GM21367 (cell line): Measurements from ENCODE around the gene CAMK2B.

ENCODE experiments used
- ATAC-seq: cut with Tn5 transposase; IDR thresholded peaks from one replicate; pipeline ENCODE4 v1.9.1; 2021; ENCODE audit not compliant: unreplicated experiment

Gene CAMK2B

GRCh38 chr7:44275957-44276570 is 49.3 kb downstream of the CAMK2B start:
- no peak for ATAC-seq

- ATAC-seq = no peak
Observed at GRCh38 chr7:44275146-44275545, 50.2 kb downstream of the CAMK2B start.

GRCh38 chr7:44274623-44274975 is 50.8 kb downstream of the CAMK2B start:
- ATAC-seq = no peak

- no peak for ATAC-seq
Observed at GRCh38 chr7:44273681-44274622, 51.4 kb downstream of the CAMK2B start.

GRCh38 chr7:44272981-44273380 is 52.4 kb downstream of the CAMK2B start:
- no peak for ATAC-seq

GRCh38 chr7:44272456-44272855 is 52.9 kb downstream of the CAMK2B start:
- ATAC-seq = no peak

- ATAC-seq = no peak
Observed at GRCh38 chr7:44269943-44270493, 55.4 kb downstream of the CAMK2B start.

- no peak for ATAC-seq
Observed at GRCh38 chr7:44269417-44269816, 56.0 kb downstream of the CAMK2B start.

- ATAC-seq = no peak
Observed at GRCh38 chr7:44268671-44269070, 56.7 kb downstream of the CAMK2B start.

- ATAC-seq = no peak
Observed at GRCh38 chr7:44267719-44268421, 57.5 kb downstream of the CAMK2B start.

GRCh38 chr7:44267178-44267577 is 58.2 kb downstream of the CAMK2B start:
- ATAC-seq = no peak

GRCh38 chr7:44266526-44266925 is 58.9 kb downstream of the CAMK2B start:
- ATAC-seq = no peak

- no peak for ATAC-seq
Observed at GRCh38 chr7:44265728-44266127, 59.7 kb downstream of the CAMK2B start.

- no peak for ATAC-seq
Observed at GRCh38 chr7:44264221-44264931, 61.0 kb downstream of the CAMK2B start.

- no peak for ATAC-seq
Observed at GRCh38 chr7:44263326-44264082, 61.9 kb downstream of the CAMK2B start.

GRCh38 chr7:44262031-44262430 is 63.4 kb downstream of the CAMK2B start:
- no peak for ATAC-seq

- no peak for ATAC-seq
Observed at GRCh38 chr7:44261240-44261639, 64.2 kb downstream of the CAMK2B start.

- ATAC-seq = no peak
Observed at GRCh38 chr7:44259547-44260457, 65.6 kb downstream of the CAMK2B start.
